GM12864 (cell line): ENCODE measurements around the gene PGM2L1.

Experiments
- DNase-seq: peaks from one replicate; pipeline ENCODE4 v3.0.0-alpha.2; 2011; ENCODE audit warnings: low read depth
- H3K4me3 ChIP-seq: 2 replicates; pipeline ENCODE4 v1.5.1; 2011; ENCODE audit warnings: mild to moderate bottlenecking, low read depth, low read length, control low read depth
- CTCF ChIP-seq: IDR thresholded peaks from 2 replicates; pipeline ENCODE4 v1.5.1; 2011; ENCODE audit warnings: low read depth, mild to moderate bottlenecking, moderate library complexity, low read length, control low read depth, inconsistent platforms; ENCODE audit errors: missing control alignments

The PGM2L1 gene

GRCh38 chr11:74326665-74327064 lies 71.6 kb downstream of the PGM2L1 start:
- TF ChIP-seq CTCF: no peak
- no peak for DNase-seq
- no peak overlapping the region for H3K4me3 ChIP-seq

- DNase-seq: no peak
- no peak for TF ChIP-seq CTCF
- H3K4me3 ChIP-seq: no peak overlapping the region
These were observed 72.3 kb downstream of the PGM2L1 start for GRCh38 chr11:74325649-74326645.

GRCh38 chr11:74322667-74323066 lies 75.6 kb downstream of the PGM2L1 start:
- no peak for TF ChIP-seq CTCF
- no peak overlapping the region for H3K4me3 ChIP-seq
- no peak for DNase-seq

- TF ChIP-seq CTCF: peak; percentile 77
- DNase-seq: no peak
- no peak overlapping the region for H3K4me3 ChIP-seq
These were observed 76.6 kb downstream of the PGM2L1 start for GRCh38 chr11:74321487-74322188.

GRCh38 chr11:74320538-74320937 lies 77.7 kb downstream of the PGM2L1 start:
- TF ChIP-seq CTCF: no peak
- H3K4me3 ChIP-seq: no peak overlapping the region
- no peak for DNase-seq

GRCh38 chr11:74319139-74319816 lies 79.0 kb downstream of the PGM2L1 start:
- TF ChIP-seq CTCF: no peak
- no peak overlapping the region for H3K4me3 ChIP-seq
- no peak for DNase-seq
